GM21447 (cell line): ENCODE data around the gene NR1D2.
A peak's percentile ranks its signal among the peaks of the same experiment; 100 is the strongest.
"Not testable (repeated sequence)": the region's sequence is repeated elsewhere in the genome, so short reads cannot be mapped to it uniquely, and the experiment has no call there.

ENCODE experiments used
- ATAC-seq: cut with Tn5 transposase; IDR thresholded peaks from one replicate; pipeline ENCODE4 v1.9.1; 2021; ENCODE audit not compliant: unreplicated experiment

The NR1D2 gene

GRCh38 chr3:24002129-24002528 is 57.0 kb downstream of the NR1D2 start:
- ATAC-seq, result no peak

GRCh38 chr3:24003466-24003865 is 58.4 kb downstream of the NR1D2 start:
- ATAC-seq, result no peak

GRCh38 chr3:24004171-24004938 is 59.3 kb downstream of the NR1D2 start:
- ATAC-seq, result peak; percentile 95

DNA sequence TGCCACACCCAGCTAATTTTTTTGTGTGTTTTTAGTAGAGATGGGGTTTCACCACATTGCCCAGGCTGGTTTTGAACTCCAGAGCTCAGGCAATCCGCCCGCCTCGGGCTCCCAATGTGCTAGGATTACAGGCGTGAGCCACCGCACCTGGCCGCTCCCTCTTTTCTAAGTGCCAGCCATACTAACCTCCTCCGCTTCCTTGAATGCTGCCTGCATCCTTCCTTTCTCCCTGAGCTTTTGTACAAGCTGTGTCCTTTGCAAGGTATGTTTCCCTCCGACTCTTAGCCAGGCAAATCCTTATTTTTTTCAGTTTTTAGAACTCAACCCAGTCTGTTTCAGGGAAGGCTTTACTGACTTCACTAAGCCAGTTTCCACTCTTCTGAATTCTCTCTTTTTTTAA is 60.6 kb downstream of the NR1D2 start:
- no peak for ATAC-seq

- not testable (repeated sequence) for ATAC-seq
Observed at GRCh38 chr3:24010834-24011233, 65.7 kb downstream of the NR1D2 start.

GRCh38 chr3:24012589-24013269 is 67.6 kb downstream of the NR1D2 start:
- ATAC-seq, result peak; percentile 66

GRCh38 chr3:24017305-24017704 is 72.2 kb downstream of the NR1D2 start:
- no peak for ATAC-seq

GRCh38 chr3:24018784-24019570 is 73.9 kb downstream of the NR1D2 start:
- ATAC-seq, result no peak

GRCh38 chr3:24019585-24019984 is 74.5 kb downstream of the NR1D2 start:
- ATAC-seq, result no peak

DNA sequence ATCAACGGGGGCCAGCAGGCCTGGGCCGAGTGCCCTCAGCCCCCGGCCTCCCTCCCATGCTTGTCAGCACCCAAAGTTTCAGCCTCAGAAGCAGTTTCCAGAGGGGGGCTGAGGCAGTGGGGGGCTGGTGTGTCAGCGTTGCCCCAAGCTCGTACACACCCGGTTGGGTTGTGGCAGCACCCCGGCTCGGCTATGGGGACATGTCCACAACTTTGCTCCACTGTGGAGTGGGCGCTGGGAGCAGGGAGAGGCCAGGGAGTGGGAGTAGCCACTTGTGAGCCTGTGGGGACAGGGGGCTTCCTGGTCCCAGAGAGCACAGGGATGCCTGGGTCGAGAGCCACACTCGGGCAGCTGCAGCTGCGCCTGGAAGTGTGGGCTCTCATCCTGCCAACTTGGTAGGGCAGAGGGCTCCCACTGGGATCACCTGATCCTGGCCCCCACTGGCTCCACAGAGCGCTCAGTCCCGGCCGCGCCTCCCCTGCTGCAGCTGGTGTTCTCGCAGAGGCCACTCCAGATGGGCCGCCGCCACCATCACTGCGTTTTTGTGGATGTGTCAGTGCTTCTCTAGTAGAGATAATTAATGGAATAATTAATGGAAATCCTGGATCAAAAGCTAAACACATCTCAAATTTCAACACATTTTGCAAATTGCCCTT is 75.1 kb downstream of the NR1D2 start:
- no peak for ATAC-seq

DNA sequence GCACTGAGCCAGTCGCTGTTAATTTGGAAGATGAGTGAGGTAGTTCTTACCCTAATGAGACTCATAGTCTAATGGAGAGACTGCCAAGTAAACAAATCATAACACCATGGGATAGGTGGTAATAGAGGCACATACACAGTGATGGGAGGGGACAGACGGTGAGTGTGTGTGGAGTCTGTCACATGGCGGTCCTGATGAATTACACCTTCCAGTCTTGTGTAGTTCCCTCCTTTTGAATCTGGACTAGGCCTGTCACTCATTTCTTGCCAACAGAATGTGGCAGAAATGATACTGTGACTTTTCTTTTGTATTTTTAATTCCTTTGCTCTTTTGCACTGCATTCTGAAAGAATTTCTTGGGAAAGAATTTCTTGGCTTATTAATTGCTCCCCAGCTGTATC is 78.1 kb downstream of the NR1D2 start:
- no peak for ATAC-seq

DNA sequence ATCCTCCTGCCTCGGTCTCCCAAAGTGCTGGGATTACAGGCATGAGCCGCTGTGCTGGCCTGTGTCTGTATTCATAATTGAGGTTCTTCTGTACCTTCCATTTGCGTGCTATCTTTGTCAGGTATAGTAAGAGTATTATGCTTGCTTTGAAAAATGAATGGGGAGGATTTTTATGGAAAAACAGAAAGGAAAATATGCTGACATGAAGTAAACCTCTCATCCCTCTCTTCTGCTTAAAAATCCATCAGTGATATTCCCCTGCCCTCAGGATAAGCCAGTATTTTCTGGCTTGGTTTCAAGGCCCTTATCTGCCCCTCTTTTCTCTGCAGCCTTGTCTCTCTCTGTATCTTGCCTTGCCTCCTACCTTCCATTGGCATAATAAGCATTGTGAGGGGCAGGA is 80.7 kb downstream of the NR1D2 start:
- no peak for ATAC-seq

GRCh38 chr3:24026665-24027064 is 81.6 kb downstream of the NR1D2 start:
- not testable (repeated sequence) for ATAC-seq

- ATAC-seq, result no peak
Observed at GRCh38 chr3:24027946-24028345, 82.9 kb downstream of the NR1D2 start.
